ENCODE results near the gene BLM. TPM values are rescaled to one million over a fixed set of nuclear protein-coding genes. Genes with fewer than 3 reads are reported as not detected.

Gene BLM
- total and polyA plus RNA-seq, 2 of the 8 experiments (the other 6 are each of a cell fraction or from before 2014, with no cell fraction given): 15.2 to 46.7 TPM

GRCh38 chr15:90809536-90809935, 92.4 kb downstream of the BLM start:
- H3K4me3 ChIP-seq (ENCODE audit: extremely low read depth in 1 of 4, insufficient read depth in 2 of 4, low read depth in 3 of 4, low read length in 4 of 4): no peak overlapping the region
- H3K18ac ChIP-seq (ENCODE audit: extremely low read depth, low read length): no peak overlapping the region
- no peaks in the 10 kb centered on the region for H3K27me3 ChIP-seq (replicated peaks in 1 of 4; ENCODE audit: control insufficient read depth in 3 of 4, extremely low read depth in 1 of 4, insufficient read depth in 3 of 4, low read length in 3 of 4)
- no peak overlapping the region for H3K4ac ChIP-seq (replicated peaks; ENCODE audit: insufficient read length, low read depth, low read length)
- no peak for DNase-seq (ENCODE audit: low read depth in 1 of 2, low spot score in 2 of 2)
- H2BK12ac ChIP-seq (ENCODE audit: low read depth, low read length): no peak overlapping the region
- H3K4me2 ChIP-seq (ENCODE audit: insufficient read depth in 1 of 2, low read depth in 2 of 2, low read length in 2 of 2): no peak overlapping the region
- no peak overlapping the region for H4K5ac ChIP-seq (ENCODE audit: insufficient read length, low read depth, low read length)
- H3K56ac ChIP-seq (replicated peaks; ENCODE audit: insufficient read length, low read depth, low read length): no peak overlapping the region
- no peaks in the 10 kb centered on the region for H4K20me1 ChIP-seq (replicated peaks in 1 of 2; ENCODE audit: control insufficient read depth in 1 of 2, insufficient read depth in 2 of 2, low read length in 2 of 2)
- no peaks in the 10 kb centered on the region for H3K79me1 ChIP-seq (ENCODE audit: low read depth, low read length)
- H3K9ac ChIP-seq (replicated peaks in 1 of 4; ENCODE audit: extremely low read depth in 1 of 4, low read depth in 3 of 4, low read length in 3 of 4): no peak overlapping the region
- ChIA-PET CTCF (ENCODE audit: partially characterized antibody) (interaction anchor here (1.6 to 12.3 kb wide), 2 partner anchors 9 to 76 kb away, joined by 5 to 132 read pairs; partner anchors contain the start of gene FES), POLR2A (ENCODE audit: partially characterized antibody) (no interaction called here)
- peaks cover 9 to 49% (median 28%) of the 10 kb centered on the region in 4 experiments for H3K36me3 ChIP-seq (ENCODE audit: control insufficient read depth in 2 of 4, insufficient read depth in 4 of 4, low read length in 3 of 4)
- no peak overlapping the region for H2BK20ac ChIP-seq (ENCODE audit: low read length)
- no peak overlapping the region for H2AK5ac ChIP-seq (ENCODE audit: low read depth, low read length)
- no peak overlapping the region for H3K27ac ChIP-seq (ENCODE audit: low read depth, low read length)
- H3K4me1 ChIP-seq (replicated peaks in 1 of 4; ENCODE audit: control insufficient read depth in 3 of 4, insufficient read depth in 4 of 4, low read length in 3 of 4): peaks cover 7 to 12% (median 9%) of the 10 kb centered on the region in 4 experiments; a peak in 6 of 7 replicates
- no peak overlapping the region for H3K23ac ChIP-seq (ENCODE audit: insufficient read length)
- H2BK5ac ChIP-seq (ENCODE audit: low read depth, low read length): no peak overlapping the region
- H3K14ac ChIP-seq (ENCODE audit: insufficient read length): no peak overlapping the region
- no peak overlapping the region for H4K8ac ChIP-seq (ENCODE audit: extremely low read depth, insufficient read depth, low read length)
- no peaks in the 10 kb centered on the region for H3K23me2 ChIP-seq (ENCODE audit: low read depth, low read length)
- H3K9me3 ChIP-seq (ENCODE audit: insufficient read depth in 2 of 2, low read depth in 1 of 2, low read length in 1 of 2): no peaks in the 10 kb centered on the region
- H4K91ac ChIP-seq (replicated peaks; ENCODE audit: insufficient read length, low read length): no peak overlapping the region
- no peaks in the 10 kb centered on the region for H3K79me2 ChIP-seq (ENCODE audit: control insufficient read depth in 1 of 2, insufficient read depth in 2 of 2, low read length in 2 of 2)
- H2AFZ ChIP-seq (ENCODE audit: low read length): no peak overlapping the region
- no peak overlapping the region for H2BK120ac ChIP-seq (replicated peaks; ENCODE audit: low read depth, low read length)
- WGBS, 2 experiments (ENCODE audit: extremely low coverage in 1 of 2, insufficient coverage in 1 of 2, insufficient read length in 1 of 2, insufficient replicate concordance in 2 of 2, low coverage in 1 of 2, low lambda C conversion rate in 2 of 2, missing lambda C conversion rate in 1 of 2): 94% methylated on average over 4 of the region's 4 CpGs; no CpG with 5 or more reads in 1 of the 2 experiments
- H2BK15ac ChIP-seq (ENCODE audit: low read length): no peak overlapping the region
- FAIRE-seq: no peak
- TF ChIP-seq E2F6 (IDR thresholded peaks at IDR 0.05) (no peak), RNF2 (IDR thresholded peaks at IDR 0.05; ENCODE audit: borderline replicate concordance, low read depth, low read length, missing control alignments, poor library complexity, severe bottlenecking) (no peak), ZNF274 (IDR thresholded peaks at IDR 0.05; ENCODE audit: borderline replicate concordance, extremely low read depth, low read length) (no peak), TCF12 (IDR thresholded peaks at IDR 0.05; ENCODE audit: low read depth, low read length) (no peak), USF2 (IDR thresholded peaks at IDR 0.05; ENCODE audit: low read length) (no peak), BRCA1 (IDR thresholded peaks at IDR 0.05; ENCODE audit: low read depth, low read length) (no peak), HDAC6 (IDR thresholded peaks at IDR 0.05; ENCODE audit: low read depth, low read length) (no peak), PHF8 (conservative IDR thresholded peaks at IDR 0.05; ENCODE audit: low read depth, low read length) (no peak), TAF1 (IDR thresholded peaks at IDR 0.05; ENCODE audit: low read depth, low read length) (no peak), ASH2L (IDR thresholded peaks at IDR 0.05; ENCODE audit: low read length) (no peak), SAP30 (IDR thresholded peaks at IDR 0.05; ENCODE audit: insufficient read depth, insufficient replicate concordance, low read length) (no peak), CTBP2 (IDR thresholded peaks at IDR 0.05; ENCODE audit: borderline replicate concordance, insufficient read depth, insufficient read length, low read length) (no peak)

All from H1 (cell line).